ENCODE data around the gene RHOF. TPM values are rescaled to one million over a fixed set of nuclear protein-coding genes. Genes with fewer than 3 reads are reported as not detected.

RHOF gene
- total and polyA plus RNA-seq, 12 donors, result 4.1 to 49.5 (median 21.8) TPM

DNA sequence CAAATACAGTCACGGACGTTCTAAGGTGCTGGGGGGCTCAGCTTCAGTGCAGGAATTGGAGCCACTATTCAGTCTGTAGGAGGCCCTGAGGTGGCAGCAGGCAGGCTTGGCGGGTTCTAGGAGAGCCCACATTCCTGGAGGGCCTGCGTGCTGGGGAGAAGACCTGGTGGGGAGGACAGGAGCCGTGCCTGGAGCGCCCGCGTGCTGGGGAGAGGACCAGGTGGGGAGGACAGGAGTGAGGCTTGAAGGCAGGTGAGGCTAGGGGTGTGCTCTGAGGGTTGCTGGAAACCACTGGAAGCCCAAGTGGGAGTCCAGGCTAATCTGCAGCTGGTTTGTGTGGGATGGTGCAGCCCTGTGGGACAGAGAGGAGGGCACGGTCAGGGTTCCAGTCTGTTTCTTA is 23.1 kb downstream of the RHOF start:
- no peaks in the 10 kb centered on the region for H3K27me3 ChIP-seq
- H3K27ac ChIP-seq, result peak overlapping the region in 2 of 5 donors; percentile 43 to 56
- no peak for DNase-seq
- intact Hi-C loops (cut with DNase I), result no loop called here
- H3K4me3 ChIP-seq, result no peak overlapping the region
- TF ChIP-seq, protein P1, sequence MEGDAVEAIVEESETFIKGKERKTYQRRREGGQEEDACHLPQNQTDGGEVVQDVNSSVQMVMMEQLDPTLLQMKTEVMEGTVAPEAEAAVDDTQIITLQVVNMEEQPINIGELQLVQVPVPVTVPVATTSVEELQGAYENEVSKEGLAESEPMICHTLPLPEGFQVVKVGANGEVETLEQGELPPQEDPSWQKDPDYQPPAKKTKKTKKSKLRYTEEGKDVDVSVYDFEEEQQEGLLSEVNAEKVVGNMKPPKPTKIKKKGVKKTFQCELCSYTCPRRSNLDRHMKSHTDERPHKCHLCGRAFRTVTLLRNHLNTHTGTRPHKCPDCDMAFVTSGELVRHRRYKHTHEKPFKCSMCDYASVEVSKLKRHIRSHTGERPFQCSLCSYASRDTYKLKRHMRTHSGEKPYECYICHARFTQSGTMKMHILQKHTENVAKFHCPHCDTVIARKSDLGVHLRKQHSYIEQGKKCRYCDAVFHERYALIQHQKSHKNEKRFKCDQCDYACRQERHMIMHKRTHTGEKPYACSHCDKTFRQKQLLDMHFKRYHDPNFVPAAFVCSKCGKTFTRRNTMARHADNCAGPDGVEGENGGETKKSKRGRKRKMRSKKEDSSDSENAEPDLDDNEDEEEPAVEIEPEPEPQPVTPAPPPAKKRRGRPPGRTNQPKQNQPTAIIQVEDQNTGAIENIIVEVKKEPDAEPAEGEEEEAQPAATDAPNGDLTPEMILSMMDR (IDR thresholded peaks at IDR 0.05), result no peak
- TF ChIP-seq POLR2A (IDR thresholded peaks at IDR 0.05), result no peak
- no peaks in the 10 kb centered on the region for H3K36me3 ChIP-seq (replicated peaks in 1 of 2)
- 71 to 92% (median 81%) methylated on average over 8 to 9 of the region's 9 CpGs for WGBS, 4 donors
- H3K4me1 ChIP-seq (replicated peaks in 1 of 2), result peaks cover 9 to 22% of the 10 kb centered on the region in 2 donors
- no peaks in the 10 kb centered on the region for H3K9me3 ChIP-seq (replicated peaks in 1 of 3)

DNA sequence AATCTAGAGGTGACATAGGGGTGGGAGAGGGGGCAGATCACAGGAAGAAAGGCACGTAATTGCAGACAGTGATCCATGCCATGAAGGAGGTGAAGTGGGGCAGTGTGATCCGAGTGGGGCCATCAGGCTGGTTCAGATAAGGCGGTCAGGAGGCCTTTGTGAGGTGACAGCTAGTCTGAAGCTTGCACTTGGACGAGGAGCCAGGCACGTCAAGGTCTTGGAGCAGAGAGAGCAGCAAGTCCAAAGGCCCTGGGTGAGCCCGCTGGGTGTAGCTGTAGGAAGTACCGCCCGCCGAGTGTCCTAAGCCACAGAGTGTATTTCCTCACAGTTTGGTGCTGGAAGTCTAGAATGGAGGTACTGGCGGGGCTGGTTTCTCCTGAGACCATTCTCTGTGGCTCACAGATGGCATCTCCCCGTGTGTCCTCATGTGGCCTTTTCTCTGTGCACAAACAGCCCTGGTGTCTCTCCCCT is 23.6 kb downstream of the RHOF start:
- H3K36me3 ChIP-seq (replicated peaks in 1 of 2), result no peaks in the 10 kb centered on the region
- 39 to 65% (median 51%) methylated on average over 8 to 11 of the region's 11 CpGs for WGBS, 4 donors
- no peaks in the 10 kb centered on the region for H3K27me3 ChIP-seq
- H3K9me3 ChIP-seq (replicated peaks in 1 of 3), result no peaks in the 10 kb centered on the region
- DNase-seq, result peak; percentile 68 to 92 (median 80)
- H3K27ac ChIP-seq, result peak overlapping the region in 2 of 5 donors; percentile 43 to 56
- H3K4me1 ChIP-seq (replicated peaks in 1 of 2), result peaks cover 9 to 22% of the 10 kb centered on the region in 2 donors
- TF ChIP-seq, protein P1 (IDR thresholded peaks at IDR 0.05), result no peak
- peak in 1 of 2 donors; percentile 43 for TF ChIP-seq POLR2A (IDR thresholded peaks at IDR 0.05)
- intact Hi-C loops (cut with DNase I), result no loop called here
- H3K4me3 ChIP-seq, result no peak overlapping the region

DNA sequence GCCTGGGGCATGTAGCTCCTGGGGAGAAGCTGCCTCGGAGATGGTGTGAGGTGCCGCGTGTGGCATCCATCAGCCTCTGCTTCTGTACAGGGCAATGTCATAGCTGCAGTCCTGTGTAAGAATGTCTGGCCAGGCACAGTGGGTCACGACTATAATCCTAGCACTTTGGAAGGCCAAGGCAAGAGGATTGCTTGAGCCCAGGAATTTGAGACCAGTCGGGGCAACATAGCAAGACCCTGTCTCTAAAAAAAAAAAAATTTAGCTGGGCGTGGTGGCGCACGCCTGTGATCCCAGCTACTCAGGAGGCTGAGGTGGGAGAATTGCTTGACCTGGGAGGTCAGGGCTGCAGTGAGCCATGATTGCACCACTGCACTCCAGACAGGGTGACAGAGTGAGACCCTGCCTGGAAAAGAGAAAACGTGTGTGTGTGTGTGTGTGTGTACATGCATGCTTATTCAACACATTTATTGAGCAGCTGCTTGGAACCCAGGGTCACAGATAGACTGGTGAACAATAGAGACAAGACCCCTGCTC is 24.1 kb downstream of the RHOF start:
- intact Hi-C loops (cut with DNase I), result no loop called here

DNA sequence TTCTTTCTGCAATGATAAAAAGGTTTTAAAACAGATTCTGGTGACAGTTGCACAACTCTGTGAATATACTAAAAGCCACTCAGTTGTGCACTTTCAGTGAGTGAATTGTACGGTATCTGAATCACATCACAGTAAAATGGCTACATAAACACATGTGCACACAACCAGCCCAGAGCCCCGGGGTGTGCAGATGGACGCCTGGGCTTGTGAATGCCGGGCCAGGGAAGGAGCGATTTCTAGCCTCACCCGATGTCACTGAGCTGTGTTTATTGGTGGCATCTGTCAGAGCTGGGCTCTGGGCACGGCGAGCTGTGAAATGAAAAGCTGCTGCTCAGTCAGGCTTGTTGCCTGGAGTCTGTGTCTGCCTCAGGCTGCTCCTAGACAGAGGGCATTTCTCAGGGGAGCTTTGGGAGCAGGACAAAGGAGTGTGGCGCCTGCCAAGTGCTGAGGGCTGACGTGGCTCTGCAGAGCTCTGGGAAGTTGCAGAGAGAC is 25.9 kb downstream of the RHOF start:
- TF ChIP-seq, protein P1 (IDR thresholded peaks at IDR 0.05), result no peak
- TF ChIP-seq POLR2A (IDR thresholded peaks at IDR 0.05), result no peak
- WGBS, 4 donors, result 62 to 93% (median 80%) methylated on average over 7 to 10 of the region's 10 CpGs
- peak in 1 of 7 donors; percentile 81 for DNase-seq
- Histone ChIP-seq H3K36me3 (replicated peaks in 1 of 2) (no peaks in the 10 kb centered on the region), H3K4me3 (no peak overlapping the region), H3K27ac (peak overlapping the region in 2 of 5 donors; percentile 17 to 56), H3K9me3 (replicated peaks in 1 of 3) (no peaks in the 10 kb centered on the region), H3K27me3 (no peaks in the 10 kb centered on the region), H3K4me1 (replicated peaks in 1 of 2) (peaks cover 9 to 16% of the 10 kb centered on the region in 2 donors)
- intact Hi-C loops (cut with DNase I), result no loop called here

More for the DNA sequence above, 24.1 kb downstream of the RHOF start:
- WGBS, 4 donors, result 84 to 91% (median 85%) methylated on average over 9 of the region's 9 CpGs
- peaks cover 9 to 22% of the 10 kb centered on the region in 2 donors for H3K4me1 ChIP-seq (replicated peaks in 1 of 2)
- no peaks in the 10 kb centered on the region for H3K27me3 ChIP-seq
- no peaks in the 10 kb centered on the region for H3K36me3 ChIP-seq (replicated peaks in 1 of 2)
- H3K4me3 ChIP-seq, result no peak overlapping the region
- H3K9me3 ChIP-seq (replicated peaks in 1 of 3), result no peaks in the 10 kb centered on the region
- TF ChIP-seq POLR2A (IDR thresholded peaks at IDR 0.05), result no peak
- TF ChIP-seq, protein P1 (IDR thresholded peaks at IDR 0.05), result no peak
- H3K27ac ChIP-seq, result peak overlapping the region in 2 of 5 donors; percentile 43 to 56
- DNase-seq, result peak in 1 of 7 donors; percentile 26

Data from adrenal gland (tissue), 12 donors.